Endothelial cell (in vitro differentiated cells): ENCODE measurements around the gene SIPA1. TPM values are rescaled to one million over a fixed set of nuclear protein-coding genes. Genes with fewer than 3 reads are reported as not detected.

Experiments used
- DNase-seq: peaks from one replicate; pipeline ENCODE4 v3.0.0; 2021; ENCODE audit warnings: low spot score
- H3K27ac Mint-ChIP-seq: one replicate; pipeline ENCODE4 v1.8.0; 2021; ENCODE audit warnings: mixed read lengths, inconsistent platforms; ENCODE audit not compliant: unreplicated experiment
- H3K27me3 Mint-ChIP-seq: one replicate; pipeline ENCODE4 v1.8.0; 2021; ENCODE audit warnings: mild to moderate bottlenecking, moderate library complexity, mixed read lengths, inconsistent platforms; ENCODE audit not compliant: unreplicated experiment
- H3K36me3 Mint-ChIP-seq: one replicate; pipeline ENCODE4 v1.8.0; 2021; ENCODE audit warnings: mild to moderate bottlenecking, low read depth, mixed read lengths, inconsistent platforms; ENCODE audit not compliant: unreplicated experiment
- H3K4me1 Mint-ChIP-seq: one replicate; pipeline ENCODE4 v1.8.0; 2021; ENCODE audit warnings: mild to moderate bottlenecking, mixed read lengths, inconsistent platforms; ENCODE audit not compliant: unreplicated experiment
- H3K4me3 Mint-ChIP-seq: one replicate; pipeline ENCODE4 v1.8.0; 2021; ENCODE audit warnings: mild to moderate bottlenecking, mixed read lengths, inconsistent platforms; ENCODE audit not compliant: unreplicated experiment
- H3K9me3 Mint-ChIP-seq: one replicate; pipeline ENCODE4 v1.8.0; 2021; ENCODE audit warnings: mixed read lengths, inconsistent platforms; ENCODE audit not compliant: unreplicated experiment
- total RNA-seq: library from RNA; stranded (reverse); fragmentation: NEBNext Ultra II Directional; extraction: Animal tissue kit (Norgen Biotek cat#: 25700); gene quantifications from one replicate; pipeline ENCODE4 v1.2.1, GENCODE V29; 2021; ENCODE audit not compliant: unreplicated experiment
- TF ChIP-seq, protein P1 (sequence below): fragments of 200-600 bp; sonication (generic); IDR thresholded peaks from one replicate; pipeline ENCODE4 v1.5.0; 2021; ENCODE audit warnings: antibody characterized with exemption; ENCODE audit not compliant: unreplicated experiment

SIPA1 gene
- total RNA-seq, 1 donor from 2014 or later, result 267 TPM

DNA sequence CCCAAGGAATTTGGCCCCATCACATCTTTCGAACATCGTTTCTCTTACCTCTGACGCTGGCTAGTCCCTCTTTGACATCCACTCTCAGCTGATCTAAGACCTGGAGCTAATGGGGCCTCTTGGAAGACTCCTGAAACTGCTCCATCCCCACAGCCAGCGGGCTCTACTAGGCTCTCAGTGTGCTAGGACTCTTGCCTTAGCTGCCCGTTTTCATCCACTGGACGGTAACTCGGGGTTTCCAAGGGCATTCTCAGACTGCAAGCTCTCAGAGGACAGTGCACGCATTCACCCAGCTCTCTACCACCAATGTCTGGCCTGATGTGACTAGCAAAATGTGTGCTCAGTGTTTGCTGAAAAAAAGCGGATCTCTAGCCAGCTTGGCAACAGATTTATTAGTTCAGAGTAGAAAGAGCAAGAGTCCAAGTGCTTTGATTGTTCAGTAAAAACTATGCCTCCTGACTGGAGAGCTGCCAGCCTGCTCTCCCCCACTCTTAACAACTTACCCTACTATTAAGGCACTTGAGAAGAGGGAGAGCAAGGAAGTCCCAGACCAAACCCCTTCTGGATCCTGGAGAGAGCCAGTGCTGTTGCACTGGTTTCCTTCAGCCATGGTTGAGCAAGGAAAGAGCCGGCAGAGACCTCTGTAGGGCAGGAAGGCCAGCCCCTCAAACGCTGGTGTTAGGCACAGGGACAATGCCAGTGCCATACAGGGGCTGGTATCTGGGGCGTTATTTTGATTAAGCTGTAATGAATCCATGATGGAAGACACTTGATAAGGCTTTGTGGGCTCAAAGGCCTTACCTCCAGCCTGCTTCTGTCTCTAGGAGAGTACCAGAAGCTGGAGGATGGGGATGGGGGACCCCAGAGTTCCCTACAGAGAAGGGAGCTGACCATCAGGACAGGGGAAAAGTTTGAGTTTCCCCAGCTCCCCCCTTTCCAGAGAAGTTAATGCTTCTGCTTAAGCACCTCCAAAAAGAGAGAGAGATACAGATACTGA lies 15.6 kb downstream of the SIPA1 start:
- no peaks in the 10 kb centered on the region for H3K9me3 Mint-ChIP-seq
- DNase-seq, result no peak

DNA sequence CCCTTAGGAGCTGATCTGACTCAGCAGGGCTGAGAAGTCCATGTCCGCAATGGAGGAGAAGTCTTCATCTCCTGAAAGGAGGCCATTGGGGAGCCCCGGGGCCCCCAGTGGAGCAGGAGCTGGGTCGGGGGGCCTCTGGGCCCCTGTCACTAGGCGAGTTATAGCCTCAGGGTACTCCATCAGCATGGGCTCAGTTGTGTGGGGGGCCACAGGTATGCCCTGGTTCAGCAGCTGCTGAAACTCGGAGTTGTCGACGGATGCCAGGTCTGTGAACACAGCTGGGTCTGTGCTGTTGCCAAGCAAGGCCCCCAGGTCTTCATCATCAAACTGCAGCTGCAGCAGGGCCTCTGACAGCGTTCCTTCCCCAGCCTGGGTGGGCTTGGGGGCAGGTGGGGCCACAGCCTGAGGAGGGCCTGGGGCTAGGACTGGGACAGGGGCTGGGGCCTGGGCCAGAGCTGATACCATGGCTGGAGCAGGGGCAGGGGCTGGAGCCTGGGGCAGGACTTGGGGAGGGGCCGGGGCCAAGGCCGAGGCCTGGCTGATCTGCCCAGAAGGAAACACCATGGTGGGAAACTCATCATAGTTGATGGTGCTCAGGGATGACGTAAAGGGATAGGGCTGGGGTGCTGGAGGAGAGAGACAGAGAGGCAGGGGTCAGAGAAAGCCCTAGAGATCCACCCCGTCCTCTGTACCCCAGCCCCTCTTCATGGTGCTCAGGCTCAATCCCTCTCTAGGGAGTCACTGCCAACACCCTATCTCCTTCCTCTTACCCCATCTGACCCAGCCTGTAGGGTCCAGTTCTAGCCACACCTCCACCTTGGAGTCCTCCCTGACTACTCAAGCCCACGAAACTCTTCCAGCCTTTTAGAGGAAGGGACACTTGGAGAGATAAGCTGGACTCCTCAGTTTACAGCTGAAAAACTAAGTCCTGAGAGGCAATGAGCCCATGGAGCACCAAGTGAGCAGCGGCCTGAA lies 16.8 kb downstream of the SIPA1 start:
- Mint-ChIP-seq H3K27me3 (peaks cover 43% of the 10 kb centered on the region), H3K4me3 (peak overlapping the region; percentile 74), H3K4me1 (peaks cover 59% of the 10 kb centered on the region), H3K36me3 (peaks cover 66% of the 10 kb centered on the region), H3K9me3 (no peaks in the 10 kb centered on the region), H3K27ac (peak overlapping the region; percentile 89)
- TF ChIP-seq, protein P1, sequence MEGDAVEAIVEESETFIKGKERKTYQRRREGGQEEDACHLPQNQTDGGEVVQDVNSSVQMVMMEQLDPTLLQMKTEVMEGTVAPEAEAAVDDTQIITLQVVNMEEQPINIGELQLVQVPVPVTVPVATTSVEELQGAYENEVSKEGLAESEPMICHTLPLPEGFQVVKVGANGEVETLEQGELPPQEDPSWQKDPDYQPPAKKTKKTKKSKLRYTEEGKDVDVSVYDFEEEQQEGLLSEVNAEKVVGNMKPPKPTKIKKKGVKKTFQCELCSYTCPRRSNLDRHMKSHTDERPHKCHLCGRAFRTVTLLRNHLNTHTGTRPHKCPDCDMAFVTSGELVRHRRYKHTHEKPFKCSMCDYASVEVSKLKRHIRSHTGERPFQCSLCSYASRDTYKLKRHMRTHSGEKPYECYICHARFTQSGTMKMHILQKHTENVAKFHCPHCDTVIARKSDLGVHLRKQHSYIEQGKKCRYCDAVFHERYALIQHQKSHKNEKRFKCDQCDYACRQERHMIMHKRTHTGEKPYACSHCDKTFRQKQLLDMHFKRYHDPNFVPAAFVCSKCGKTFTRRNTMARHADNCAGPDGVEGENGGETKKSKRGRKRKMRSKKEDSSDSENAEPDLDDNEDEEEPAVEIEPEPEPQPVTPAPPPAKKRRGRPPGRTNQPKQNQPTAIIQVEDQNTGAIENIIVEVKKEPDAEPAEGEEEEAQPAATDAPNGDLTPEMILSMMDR, result no peak
- no peak for DNase-seq

More for the DNA sequence above, 15.6 kb downstream of the SIPA1 start:
- Mint-ChIP-seq H3K4me3 (peak overlapping the region; percentile 85), H3K27me3 (peaks cover 42% of the 10 kb centered on the region), H3K27ac (peak overlapping the region; percentile 100), H3K4me1 (peaks cover 54% of the 10 kb centered on the region), H3K36me3 (peaks cover 58% of the 10 kb centered on the region)
- TF ChIP-seq, protein P1, result no peak

DNA sequence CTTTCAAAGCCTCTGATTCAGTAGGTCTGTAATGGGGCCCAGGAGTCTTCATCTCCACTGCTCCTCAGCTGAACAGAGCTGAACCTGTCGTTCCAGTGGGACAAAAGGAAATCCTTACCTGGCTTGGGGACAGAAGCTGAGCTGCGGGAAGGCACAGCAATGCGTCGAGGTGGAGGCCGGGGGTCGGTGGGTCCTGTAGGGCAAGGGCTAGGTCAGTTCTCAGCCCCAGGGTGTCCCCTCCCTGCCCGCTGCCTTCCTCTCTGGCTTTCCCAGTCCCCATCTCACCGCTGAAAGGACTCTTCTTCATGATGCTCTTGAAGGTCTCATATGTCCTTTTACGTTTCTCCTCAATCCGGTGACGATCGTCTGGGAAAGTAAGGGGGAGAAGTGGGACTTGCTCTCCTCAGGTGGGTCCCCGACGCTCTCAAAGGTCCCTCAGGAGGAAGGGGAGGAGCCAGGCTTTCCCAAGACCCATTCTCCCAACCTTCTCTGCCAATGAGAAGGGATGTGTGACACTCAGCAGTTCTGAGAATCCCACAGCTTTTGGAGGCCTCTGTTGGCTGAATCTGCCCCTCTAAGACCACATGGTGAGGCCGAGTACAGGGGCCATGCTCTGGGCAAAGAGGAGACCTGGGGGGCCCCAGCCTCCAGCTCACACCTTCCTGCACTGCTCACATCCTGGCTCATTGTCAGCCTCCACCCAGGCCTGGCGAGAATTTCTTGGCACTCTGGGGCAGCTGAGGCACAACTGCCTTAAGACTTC lies 17.9 kb downstream of the SIPA1 start:
- no peak for DNase-seq
- H3K4me1 Mint-ChIP-seq, result peaks cover 59% of the 10 kb centered on the region
- no peaks in the 10 kb centered on the region for H3K9me3 Mint-ChIP-seq
- peaks cover 49% of the 10 kb centered on the region for H3K27me3 Mint-ChIP-seq
- H3K4me3 Mint-ChIP-seq, result peak overlapping the region; percentile 74
- peak overlapping the region; percentile 89 for H3K27ac Mint-ChIP-seq
- TF ChIP-seq, protein P1, result no peak
- H3K36me3 Mint-ChIP-seq, result peaks cover 71% of the 10 kb centered on the region

DNA sequence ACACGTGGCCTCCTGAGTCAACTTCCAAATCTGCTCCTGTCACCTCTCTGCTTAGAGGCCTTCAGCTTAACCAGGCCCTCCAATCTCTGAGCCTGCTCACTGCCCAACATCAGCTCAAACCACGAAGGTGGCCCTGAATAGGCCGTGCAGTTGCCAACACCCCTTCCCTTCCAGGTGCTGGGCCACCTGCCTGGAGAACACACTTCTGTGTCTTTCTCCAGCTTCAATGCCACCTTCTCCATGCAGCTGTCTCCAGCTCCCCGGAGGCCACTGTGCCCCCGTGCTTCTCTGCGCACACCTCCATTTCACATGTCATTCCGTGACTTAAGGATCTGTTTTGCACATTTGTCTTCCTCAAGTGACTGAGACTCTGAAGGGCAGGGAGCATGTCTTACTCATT lies 19.5 kb downstream of the SIPA1 start:
- Mint-ChIP-seq H3K27me3 (peaks cover 38% of the 10 kb centered on the region), H3K36me3 (peaks cover 62% of the 10 kb centered on the region), H3K4me1 (peaks cover 46% of the 10 kb centered on the region), H3K9me3 (no peaks in the 10 kb centered on the region), H3K27ac (peak overlapping the region; percentile 64), H3K4me3 (peak overlapping the region; percentile 78)
- no peak for DNase-seq
- TF ChIP-seq, protein P1, result no peak
